GM23338 (cell line): Measurements from ENCODE around the gene SYNPR. TPM values are rescaled to one million over a fixed set of nuclear protein-coding genes. Genes with fewer than 3 reads are reported as not detected.

Source experiments
- ATAC-seq: fragments of 200-7000 bp; cut with Tn5 transposase; 3 replicates; pipeline ENCODE4 v1.9.1; 2020
- DNase-seq: peaks from one replicate; pipeline ENCODE4 v3.0.0-alpha.2; 2015; ENCODE audit warnings: low spot score
- H2AFZ ChIP-seq: fragments of 200-600 bp; sonication (generic); 2 replicates; pipeline ENCODE4 v1.8.0; 2016; ENCODE audit warnings: antibody characterized with exemption, mild to moderate bottlenecking, moderate library complexity
- H3F3A ChIP-seq: fragments of 200-600 bp; sonication (generic); replicated peaks from 2 replicates; pipeline ENCODE4 v1.8.0; 2017; ENCODE audit warnings: antibody characterized with exemption, mixed run types, low read depth
- H3K27ac ChIP-seq: fragments of 200-600 bp; sonication (generic); 2 replicates; pipeline ENCODE4 v1.6.1; 2016; ENCODE audit warnings: low read depth
- H3K27me3 ChIP-seq: fragments of 200-600 bp; sonication (generic); 2 replicates; pipeline ENCODE4 v1.8.0; 2016; ENCODE audit warnings: mild to moderate bottlenecking, mixed run types, moderate library complexity; ENCODE audit not compliant: insufficient read depth
- H3K36me3 ChIP-seq: fragments of 200-600 bp; sonication (generic); 2 replicates; pipeline ENCODE4 v1.8.0; 2016; ENCODE audit warnings: mild to moderate bottlenecking; ENCODE audit not compliant: insufficient read depth
- H3K4me1 ChIP-seq: fragments of 200-600 bp; sonication (generic); 2 replicates; pipeline ENCODE4 v1.8.0; 2016; ENCODE audit warnings: mild to moderate bottlenecking, moderate library complexity; ENCODE audit not compliant: insufficient read depth
- H3K4me2 ChIP-seq: fragments of 200-600 bp; sonication (generic); 2 replicates; pipeline ENCODE4 v1.7.1; 2017; ENCODE audit warnings: mixed run types
- H3K4me3 ChIP-seq: fragments of 200-600 bp; sonication (generic); 2 replicates; pipeline ENCODE4 v1.6.1; 2016; ENCODE audit warnings: mixed run types
- H3K79me2 ChIP-seq: fragments of 200-600 bp; sonication (generic); replicated peaks from 2 replicates; pipeline ENCODE4 v1.8.0; 2017; ENCODE audit warnings: mild to moderate bottlenecking; ENCODE audit not compliant: insufficient read depth
- H3K9me2 ChIP-seq: fragments of 200-600 bp; sonication (generic); 2 replicates; pipeline ENCODE4 v1.8.0; 2017; ENCODE audit not compliant: insufficient read depth
- H4K20me1 ChIP-seq: fragments of 200-600 bp; sonication (generic); replicated peaks from 2 replicates; pipeline ENCODE4 v1.8.0; 2017; ENCODE audit warnings: mild to moderate bottlenecking; ENCODE audit not compliant: insufficient read depth
- H3K27ac Mint-ChIP-seq: 2 replicates; pipeline ENCODE4 v1.8.0; 2020; ENCODE audit warnings: inconsistent platforms, mild to moderate bottlenecking, moderate library complexity, mixed read lengths
- H3K27me3 Mint-ChIP-seq: 3 replicates; pipeline ENCODE4 v1.8.0; 2022; ENCODE audit warnings: low read depth, mild to moderate bottlenecking, moderate library complexity, mixed read lengths, inconsistent platforms; ENCODE audit not compliant: insufficient read depth, poor library complexity
- H3K36me3 Mint-ChIP-seq: 3 replicates; pipeline ENCODE4 v1.8.0; 2021; ENCODE audit warnings: low read depth, mild to moderate bottlenecking, inconsistent platforms, moderate library complexity, mixed read lengths
- H3K4me1 Mint-ChIP-seq: 3 replicates; pipeline ENCODE4 v1.8.0; 2020; ENCODE audit warnings: mild to moderate bottlenecking, inconsistent platforms, mixed read lengths
- H3K4me3 Mint-ChIP-seq: 3 replicates; pipeline ENCODE4 v1.8.0; 2021; ENCODE audit warnings: moderate library complexity, mild to moderate bottlenecking, inconsistent platforms, mixed read lengths
- H3K9me3 Mint-ChIP-seq: 3 replicates; pipeline ENCODE4 v1.8.0; 2020; ENCODE audit warnings: moderate library complexity, mild to moderate bottlenecking, inconsistent platforms, mixed read lengths
- CREB1 ChIP-seq: fragments of 250-450 bp; sonication (Bioruptor Pico); IDR thresholded peaks from 2 replicates; pipeline ENCODE4 v1.5.0; 2020; ENCODE audit warnings: low read depth, mild to moderate bottlenecking, moderate library complexity
- CTCF ChIP-seq, 2 experiments: fragments of 200-600 bp in 1 of 2; sonication (generic) in 1 of 2; conservative IDR thresholded peaks; 2 replicates each; pipeline versions ENCODE4 v1.5.1 to v1.6.1; 2016 to 2017; ENCODE audit warnings: antibody characterized with exemption in 2 of 2, low read depth in 2 of 2, mild to moderate bottlenecking in 2 of 2, moderate library complexity in 1 of 2
- ETS1 ChIP-seq: IDR thresholded peaks from 2 replicates; pipeline ENCODE4 v1.6.1; 2016; ENCODE audit warnings: antibody characterized with exemption
- EZH2 ChIP-seq: fragments of 200-600 bp; sonication (generic); IDR thresholded peaks from one replicate; pipeline ENCODE4 v1.8.0; 2017; ENCODE audit warnings: antibody characterized with exemption, mild to moderate bottlenecking, low read depth; ENCODE audit not compliant: unreplicated experiment
- EZH2phosphoT487 ChIP-seq: fragments of 200-600 bp; sonication (generic); IDR thresholded peaks from one replicate; pipeline ENCODE4 v1.8.1; 2018; ENCODE audit warnings: antibody characterized with exemption; ENCODE audit not compliant: unreplicated experiment
- JUNB ChIP-seq: IDR thresholded peaks from one replicate; pipeline ENCODE4 v1.6.1; 2016; ENCODE audit warnings: antibody characterized with exemption; ENCODE audit not compliant: unreplicated experiment
- NANOG ChIP-seq: IDR thresholded peaks from 2 replicates; pipeline ENCODE4 v1.6.1; 2016; ENCODE audit warnings: antibody characterized with exemption, borderline replicate concordance
- REST ChIP-seq: IDR thresholded peaks from one replicate; pipeline ENCODE4 v1.6.1; 2018; ENCODE audit warnings: antibody characterized with exemption; ENCODE audit not compliant: unreplicated experiment
- STAT1 ChIP-seq: IDR thresholded peaks from one replicate; pipeline ENCODE4 v1.6.1; 2016; ENCODE audit warnings: antibody characterized with exemption; ENCODE audit not compliant: unreplicated experiment
- ZNF114 ChIP-seq: fragments of 250-450 bp; sonication (Bioruptor Pico); IDR thresholded peaks from 2 replicates; pipeline ENCODE4 v1.5.0; 2020; ENCODE audit warnings: mild to moderate bottlenecking, moderate library complexity
- ZNF331 ChIP-seq: fragments of 250-450 bp; sonication (Bioruptor Pico); IDR thresholded peaks from 2 replicates; pipeline ENCODE4 v1.5.0; 2020; ENCODE audit warnings: low read depth, mild to moderate bottlenecking, moderate library complexity
- polyA plus RNA-seq: library from polyadenylated mRNA; unstranded; fragments of >200 nt; fragmentation: Nextera tagmentation; extraction: Ambion mirVana; gene quantifications from 2 replicates; pipeline ENCODE4 v1.2.1, GENCODE V29; 2016
- total RNA-seq: library from RNA; depleted of rRNA; stranded (reverse); fragments of >200 nt; shearing (Covaris generic); gene quantifications from 2 replicates; pipeline ENCODE4 v1.2.3, GENCODE V29; 2014

The SYNPR gene
- total and polyA plus RNA-seq, 2 experiments from 2014 or later = 0.38 to 0.55 TPM

- TF ChIP-seq CTCF (conservative IDR thresholded peaks at IDR 0.05; ENCODE audit: low read depth in 2 of 2) (no peak), ZNF114 (CRISPR knock-in tag) (no peak), REST (no peak), JUNB (no peak), EZH2phosphoT487 (no peak), EZH2 (no peak), CREB1 (CRISPR knock-in tag) (no peak), ETS1 (no peak), NANOG (no peak), ZNF331 (no peak), STAT1 (no peak)
These were observed 374.1 kb downstream of the SYNPR start, which contains the start of gene SNTN (continued) for GRCh38 chr3:63652066-63652725.

GRCh38 chr3:63654211-63654610, 376.1 kb downstream of the SYNPR start:
- no peak for TF ChIP-seq CTCF (conservative IDR thresholded peaks at IDR 0.05; ENCODE audit: low read depth in 2 of 2)
- TF ChIP-seq JUNB = no peak
- TF ChIP-seq ETS1 = no peak
- no peak for TF ChIP-seq ZNF114 (CRISPR knock-in tag)
- no peak for TF ChIP-seq CREB1 (CRISPR knock-in tag)
- no peak overlapping the region for H3K27ac ChIP-seq
- no peaks in the 10 kb centered on the region for H3K36me3 Mint-ChIP-seq

More at GRCh38 chr3:63654211-63654610, 376.1 kb downstream of the SYNPR start:
- Histone ChIP-seq H3K4me3 (no peak overlapping the region), H4K20me1 (no peaks in the 10 kb centered on the region), H3K27me3 (no peaks in the 10 kb centered on the region), H3K9me2 (no peaks in the 10 kb centered on the region), H3K4me1 (no peaks in the 10 kb centered on the region), H3K4me2 (no peak overlapping the region), H3K36me3 (no peaks in the 10 kb centered on the region), H3K79me2 (no peaks in the 10 kb centered on the region), H3F3A (no peaks in the 10 kb centered on the region), H2AFZ (no peak overlapping the region; the same call in 1 of the 2 replicates)
- H3K9me3 Mint-ChIP-seq = no peaks in the 10 kb centered on the region; the same call in 2 of the 3 replicates
- DNase-seq (no peak), ATAC-seq (no peak)
- H3K4me3 Mint-ChIP-seq = no peak overlapping the region
- H3K4me1 Mint-ChIP-seq = no peaks in the 10 kb centered on the region
- H3K27ac Mint-ChIP-seq = no peak overlapping the region
- H3K27me3 Mint-ChIP-seq = no peaks in the 10 kb centered on the region
